ENCODE results near the gene WFIKKN2.

WFIKKN2 gene

GRCh38 chr17:50861334-50861676 lies 25.9 kb downstream of the WFIKKN2 start:
- no peak overlapping the region for H2BK12ac ChIP-seq (ENCODE audit: low read length)
- H3K18ac ChIP-seq (ENCODE audit: low read length) = no peak overlapping the region
- H3K4me2 ChIP-seq (ENCODE audit: insufficient read depth, low read length, poor library complexity, severe bottlenecking) = no peak overlapping the region
- H4K91ac ChIP-seq (ENCODE audit: low read depth, low read length, poor library complexity) = no peak overlapping the region
- no peak overlapping the region for H4K8ac ChIP-seq (ENCODE audit: low read depth, low read length)
- peaks cover 3% of the 10 kb centered on the region for H3K79me1 ChIP-seq (ENCODE audit: low read depth, low read length)
- no peak overlapping the region for H3K9ac ChIP-seq (ENCODE audit: low read depth, low read length, poor library complexity)
- no peak overlapping the region for H2AK5ac ChIP-seq (ENCODE audit: low read depth, low read length)
- no peak overlapping the region for H2BK120ac ChIP-seq (ENCODE audit: low read depth, low read length)
- H3K23ac ChIP-seq (ENCODE audit: low read depth, low read length, poor library complexity) = no peak overlapping the region
- peaks cover 0 to 5% of the 10 kb centered on the region in 2 donors for H3K4me1 ChIP-seq (ENCODE audit: control insufficient read depth in 2 of 2, insufficient read depth in 1 of 2, low read depth in 1 of 2, low read length in 2 of 2)
- no peak overlapping the region for H2BK15ac ChIP-seq (ENCODE audit: low read length)
- no peak overlapping the region for H3K4me3 ChIP-seq (ENCODE audit: low read length in 2 of 2)
- no peak for DNase-seq (ENCODE audit: low spot score)
- no peak overlapping the region for H2AFZ ChIP-seq (ENCODE audit: low read length)
- H3K27me3 ChIP-seq (ENCODE audit: control insufficient read depth in 3 of 3, insufficient read depth in 3 of 3, low read depth in 1 of 3, low read length in 3 of 3) = no peaks in the 10 kb centered on the region
- H3K14ac ChIP-seq (ENCODE audit: low read length) = no peak overlapping the region
- no peak overlapping the region for H2BK5ac ChIP-seq (ENCODE audit: low read length)
- H3K4ac ChIP-seq (ENCODE audit: low read length) = no peak overlapping the region
- H3K9me3 ChIP-seq (replicated peaks in 1 of 2; ENCODE audit: control insufficient read depth in 2 of 2, insufficient read depth in 1 of 2, low read depth in 1 of 2, low read length in 2 of 2) = no peaks in the 10 kb centered on the region
- H3K27ac ChIP-seq (replicated peaks; ENCODE audit: low read length) = no peak overlapping the region
- peaks cover 8 to 34% of the 10 kb centered on the region in 2 donors for H3K36me3 ChIP-seq (replicated peaks in 1 of 2; ENCODE audit: control insufficient read depth in 2 of 2, insufficient read depth in 2 of 2, low read length in 2 of 2)
- WGBS, 2 donors (ENCODE audit: extremely low coverage in 2 of 2, insufficient read length in 2 of 2, insufficient replicate concordance in 1 of 2) = no CpG with 5 or more reads among the region's 2 CpGs

- no peaks in the 10 kb centered on the region for H3K27me3 ChIP-seq (ENCODE audit: control insufficient read depth in 3 of 3, insufficient read depth in 3 of 3, low read depth in 1 of 3, low read length in 3 of 3)
- no peak overlapping the region for H4K8ac ChIP-seq (ENCODE audit: low read depth, low read length)
- peaks cover 8 to 34% of the 10 kb centered on the region in 2 donors for H3K36me3 ChIP-seq (replicated peaks in 1 of 2; ENCODE audit: control insufficient read depth in 2 of 2, insufficient read depth in 2 of 2, low read length in 2 of 2)
- no peak overlapping the region for H3K4me3 ChIP-seq (ENCODE audit: low read length in 2 of 2)
- peaks cover 0 to 5% of the 10 kb centered on the region in 2 donors for H3K4me1 ChIP-seq (ENCODE audit: control insufficient read depth in 2 of 2, insufficient read depth in 1 of 2, low read depth in 1 of 2, low read length in 2 of 2)
- no peak overlapping the region for H4K91ac ChIP-seq (ENCODE audit: low read depth, low read length, poor library complexity)
- H2BK12ac ChIP-seq (ENCODE audit: low read length) = no peak overlapping the region
- no peak overlapping the region for H2AFZ ChIP-seq (ENCODE audit: low read length)
- H2AK5ac ChIP-seq (ENCODE audit: low read depth, low read length) = no peak overlapping the region
- H3K27ac ChIP-seq (replicated peaks; ENCODE audit: low read length) = no peak overlapping the region
- no peak overlapping the region for H3K4me2 ChIP-seq (ENCODE audit: insufficient read depth, low read length, poor library complexity, severe bottlenecking)
- WGBS, 2 donors (ENCODE audit: extremely low coverage in 2 of 2, insufficient read length in 2 of 2, insufficient replicate concordance in 1 of 2) = 100% methylated on average over 1 to 2 of the region's 7 CpGs
- H3K9me3 ChIP-seq (replicated peaks in 1 of 2; ENCODE audit: control insufficient read depth in 2 of 2, insufficient read depth in 1 of 2, low read depth in 1 of 2, low read length in 2 of 2) = no peaks in the 10 kb centered on the region
- H3K14ac ChIP-seq (ENCODE audit: low read length) = no peak overlapping the region
- H3K18ac ChIP-seq (ENCODE audit: low read length) = no peak overlapping the region
- H3K79me1 ChIP-seq (ENCODE audit: low read depth, low read length) = peaks cover 3% of the 10 kb centered on the region
- H3K23ac ChIP-seq (ENCODE audit: low read depth, low read length, poor library complexity) = no peak overlapping the region
- H2BK15ac ChIP-seq (ENCODE audit: low read length) = no peak overlapping the region
- H3K4ac ChIP-seq (ENCODE audit: low read length) = no peak overlapping the region
- H3K9ac ChIP-seq (ENCODE audit: low read depth, low read length, poor library complexity) = no peak overlapping the region
- no peak for DNase-seq (ENCODE audit: low spot score)
- H2BK5ac ChIP-seq (ENCODE audit: low read length) = no peak overlapping the region
- no peak overlapping the region for H2BK120ac ChIP-seq (ENCODE audit: low read depth, low read length)
Observed at GRCh38 chr17:50861822-50862528, 26.6 kb downstream of the WFIKKN2 start.

GRCh38 chr17:50863221-50863843 lies 27.9 kb downstream of the WFIKKN2 start:
- H3K23ac ChIP-seq (ENCODE audit: low read depth, low read length, poor library complexity) = no peak overlapping the region
- H3K18ac ChIP-seq (ENCODE audit: low read length) = no peak overlapping the region
- WGBS, 2 donors (ENCODE audit: extremely low coverage in 2 of 2, insufficient read length in 2 of 2, insufficient replicate concordance in 1 of 2) = no CpG with 5 or more reads among the region's 11 CpGs
- H3K9ac ChIP-seq (ENCODE audit: low read depth, low read length, poor library complexity) = no peak overlapping the region
- no peak overlapping the region for H2BK5ac ChIP-seq (ENCODE audit: low read length)
- H2BK120ac ChIP-seq (ENCODE audit: low read depth, low read length) = no peak overlapping the region
- H3K4ac ChIP-seq (ENCODE audit: low read length) = no peak overlapping the region
- no peak overlapping the region for H3K14ac ChIP-seq (ENCODE audit: low read length)
- no peak overlapping the region for H4K8ac ChIP-seq (ENCODE audit: low read depth, low read length)
- no peaks in the 10 kb centered on the region for H3K27me3 ChIP-seq (ENCODE audit: control insufficient read depth in 3 of 3, insufficient read depth in 3 of 3, low read depth in 1 of 3, low read length in 3 of 3)
- no peak overlapping the region for H4K91ac ChIP-seq (ENCODE audit: low read depth, low read length, poor library complexity)
- H3K4me1 ChIP-seq (ENCODE audit: control insufficient read depth in 2 of 2, insufficient read depth in 1 of 2, low read depth in 1 of 2, low read length in 2 of 2) = peaks cover 1 to 5% of the 10 kb centered on the region in 2 donors
- peaks cover 8 to 34% of the 10 kb centered on the region in 2 donors for H3K36me3 ChIP-seq (replicated peaks in 1 of 2; ENCODE audit: control insufficient read depth in 2 of 2, insufficient read depth in 2 of 2, low read length in 2 of 2)
- peaks cover 5% of the 10 kb centered on the region for H3K79me1 ChIP-seq (ENCODE audit: low read depth, low read length)
- H3K4me2 ChIP-seq (ENCODE audit: insufficient read depth, low read length, poor library complexity, severe bottlenecking) = no peak overlapping the region
- no peak overlapping the region for H2BK15ac ChIP-seq (ENCODE audit: low read length)
- no peak overlapping the region for H2BK12ac ChIP-seq (ENCODE audit: low read length)
- no peak for DNase-seq (ENCODE audit: low spot score)
- H2AFZ ChIP-seq (ENCODE audit: low read length) = no peak overlapping the region
- H3K4me3 ChIP-seq (ENCODE audit: low read length in 2 of 2) = no peak overlapping the region
- H3K27ac ChIP-seq (replicated peaks; ENCODE audit: low read length) = no peak overlapping the region
- H3K9me3 ChIP-seq (replicated peaks in 1 of 2; ENCODE audit: control insufficient read depth in 2 of 2, insufficient read depth in 1 of 2, low read depth in 1 of 2, low read length in 2 of 2) = no peaks in the 10 kb centered on the region
- H2AK5ac ChIP-seq (ENCODE audit: low read depth, low read length) = no peak overlapping the region

GRCh38 chr17:50863931-50864330 lies 28.5 kb downstream of the WFIKKN2 start:
- Histone ChIP-seq H2BK5ac (ENCODE audit: low read length) (no peak overlapping the region), H2AFZ (ENCODE audit: low read length) (no peak overlapping the region), H3K4me2 (ENCODE audit: insufficient read depth, low read length, poor library complexity, severe bottlenecking) (no peak overlapping the region), H3K9ac (ENCODE audit: low read depth, low read length, poor library complexity) (no peak overlapping the region), H2BK15ac (ENCODE audit: low read length) (no peak overlapping the region), H3K4me3 (ENCODE audit: low read length in 2 of 2) (peak overlapping the region in 1 of 2 donors; percentile 60), H3K79me1 (ENCODE audit: low read depth, low read length) (peaks cover 5% of the 10 kb centered on the region), H2BK12ac (ENCODE audit: low read length) (no peak overlapping the region), H4K8ac (ENCODE audit: low read depth, low read length) (no peak overlapping the region), H3K14ac (ENCODE audit: low read length) (no peak overlapping the region), H3K4me1 (ENCODE audit: control insufficient read depth in 2 of 2, insufficient read depth in 1 of 2, low read depth in 1 of 2, low read length in 2 of 2) (peaks cover 5 to 6% of the 10 kb centered on the region in 2 donors), H3K9me3 (replicated peaks in 1 of 2; ENCODE audit: control insufficient read depth in 2 of 2, insufficient read depth in 1 of 2, low read depth in 1 of 2, low read length in 2 of 2) (no peaks in the 10 kb centered on the region), H4K91ac (ENCODE audit: low read depth, low read length, poor library complexity) (no peak overlapping the region), H3K36me3 (replicated peaks in 1 of 2; ENCODE audit: control insufficient read depth in 2 of 2, insufficient read depth in 2 of 2, low read length in 2 of 2) (peaks cover 8 to 34% of the 10 kb centered on the region in 2 donors), H2AK5ac (ENCODE audit: low read depth, low read length) (no peak overlapping the region), H3K23ac (ENCODE audit: low read depth, low read length, poor library complexity) (no peak overlapping the region), H3K4ac (ENCODE audit: low read length) (no peak overlapping the region), H3K18ac (ENCODE audit: low read length) (no peak overlapping the region), H3K27me3 (ENCODE audit: control insufficient read depth in 3 of 3, insufficient read depth in 3 of 3, low read depth in 1 of 3, low read length in 3 of 3) (no peaks in the 10 kb centered on the region), H3K27ac (replicated peaks; ENCODE audit: low read length) (no peak overlapping the region), H2BK120ac (ENCODE audit: low read depth, low read length) (no peak overlapping the region)
- WGBS, 2 donors (ENCODE audit: extremely low coverage in 2 of 2, insufficient read length in 2 of 2, insufficient replicate concordance in 1 of 2) = no CpG with 5 or more reads among the region's 3 CpGs
- no peak for DNase-seq (ENCODE audit: low spot score)

All from neuronal stem cell (in vitro differentiated cells).